Stimulated activated CD8-positive, alpha-beta memory T cell treated with anti-CD3 and anti-CD28 coated beads, Interleukin-7, amount 100 ng/mL, for 4 hours (primary cell): Measurements from ENCODE around the gene HMOX1.
"Not testable (repeated sequence)": the region's sequence is repeated elsewhere in the genome, so short reads cannot be mapped to it uniquely, and the experiment has no call there.

Source experiments
- DNase-seq, 2 donors: peaks; one replicate each; pipeline ENCODE4 v3.0.0-alpha.2; 2020; ENCODE audit warnings: low read depth in 2 of 2

HMOX1 gene

GRCh38 chr22:35350539-35351503 is 30.1 kb upstream of the HMOX1 start:
- peak; percentile 66 to 79 for DNase-seq

DNA sequence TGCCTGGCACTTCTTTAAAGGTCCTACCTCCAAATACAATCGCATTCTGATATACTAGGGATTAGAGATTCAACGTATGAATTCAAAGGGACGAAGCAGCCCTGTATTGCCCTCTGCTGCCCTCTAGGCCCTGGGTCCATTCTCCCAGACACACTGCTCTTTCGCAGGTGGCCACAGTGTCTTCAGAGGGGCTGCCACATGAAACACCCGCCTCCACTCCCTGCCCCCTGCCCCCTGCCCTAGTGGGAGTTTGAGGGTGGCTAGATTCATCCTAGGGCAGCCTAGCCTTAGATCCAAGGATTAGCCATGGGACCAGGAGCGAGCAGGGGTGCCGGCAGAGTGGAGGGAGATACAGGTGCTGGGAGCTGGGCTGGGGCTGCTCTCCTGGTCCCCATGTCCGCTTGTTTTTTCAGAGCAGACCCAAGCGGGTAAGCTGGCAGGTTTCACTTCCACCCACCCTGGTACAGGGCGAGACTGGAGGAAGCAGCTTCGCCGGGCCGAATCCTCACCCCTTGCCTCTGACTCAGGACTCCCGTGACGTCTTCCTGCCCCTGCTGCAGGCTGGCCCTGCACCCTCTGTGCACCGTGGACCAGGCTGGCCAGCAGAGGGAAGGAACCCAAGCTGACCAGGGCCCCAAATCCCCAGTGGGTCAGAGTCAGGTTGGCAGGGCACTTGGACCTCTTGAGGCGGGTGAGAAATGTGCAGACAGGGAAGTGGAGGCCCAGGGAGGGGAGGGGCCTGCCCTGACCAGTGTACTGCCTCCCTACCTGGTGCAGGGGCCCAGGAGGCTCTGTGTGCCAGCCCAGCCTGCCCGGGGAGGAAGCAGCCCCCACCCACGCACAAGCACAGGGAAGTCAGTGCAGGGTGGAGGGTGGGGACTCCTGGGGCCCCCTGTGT is 28.4 kb upstream of the HMOX1 start:
- DNase-seq: peak; percentile 21 to 48

DNA sequence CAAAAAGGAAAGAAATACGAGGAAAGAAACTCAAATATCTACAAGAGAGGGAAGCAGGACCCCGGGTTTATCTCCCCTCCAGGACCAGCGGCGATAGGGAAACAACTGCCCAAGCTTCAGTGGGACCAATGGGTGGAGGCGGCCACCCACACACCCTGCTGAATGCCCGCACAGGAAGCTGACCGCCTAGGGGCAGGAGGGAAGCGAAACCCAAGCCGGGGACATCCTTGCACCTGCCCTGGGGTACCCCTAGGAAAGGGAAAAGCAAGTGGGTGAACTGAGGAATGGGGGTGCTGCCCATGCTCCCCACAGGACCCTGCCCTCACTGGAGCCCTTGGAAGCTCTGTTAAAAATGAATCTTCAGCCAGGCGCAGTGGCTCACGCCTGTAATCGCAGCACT is 27.6 kb upstream of the HMOX1 start:
- no peak for DNase-seq

DNA sequence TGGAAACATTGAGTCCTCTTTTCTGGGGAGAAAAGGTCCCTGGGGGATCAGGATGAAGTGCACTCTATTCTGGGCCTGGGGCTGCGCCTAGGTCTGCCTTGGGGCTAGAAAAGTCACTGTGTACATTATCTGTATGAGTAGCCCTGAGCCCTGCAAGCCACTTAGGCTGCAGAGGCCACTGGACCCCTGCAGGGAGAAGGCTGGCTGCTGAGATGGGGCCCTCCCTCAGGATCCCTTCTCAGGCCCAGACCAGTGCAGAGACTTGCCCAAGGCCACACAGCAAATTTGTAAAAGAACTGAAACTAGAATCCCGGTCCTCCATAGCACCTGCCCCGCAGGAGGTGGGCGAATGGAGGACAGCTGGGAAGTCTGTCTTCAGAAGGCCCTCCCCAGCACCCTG is 26.8 kb upstream of the HMOX1 start:
- DNase-seq: no peak

DNA sequence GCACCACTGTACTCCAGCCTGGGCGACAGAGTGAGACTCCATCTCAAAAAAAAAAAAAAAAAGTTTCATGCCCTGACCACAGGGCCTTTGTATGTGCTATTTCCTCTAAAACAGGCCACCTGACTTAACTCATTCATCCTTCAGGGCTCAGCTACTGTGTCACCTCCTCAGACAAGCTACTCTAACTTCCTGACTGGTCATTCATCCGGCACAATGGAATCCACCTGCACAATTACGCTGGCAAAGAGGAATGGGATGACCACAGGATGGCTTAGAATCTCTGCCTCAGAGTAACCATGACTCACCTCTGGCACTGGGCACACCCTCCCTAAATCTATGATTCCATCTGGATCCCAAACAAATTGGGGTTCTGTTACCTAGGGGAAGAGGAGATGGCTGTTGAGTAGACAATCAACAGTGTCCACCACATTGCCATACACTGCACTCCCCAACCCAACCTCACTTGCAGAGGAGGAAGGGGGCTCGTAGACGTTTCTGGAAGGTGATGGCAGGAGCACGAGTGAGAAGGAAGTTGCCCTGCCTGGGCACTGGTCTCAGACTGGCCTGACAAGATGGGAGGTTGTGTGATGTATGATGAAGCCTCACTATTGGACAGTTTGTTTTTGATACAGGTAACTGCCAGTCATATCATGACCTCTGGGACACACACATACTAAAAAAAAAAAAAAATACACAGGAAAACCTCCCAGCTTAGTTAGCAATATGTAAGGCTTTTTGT is 22.8 kb upstream of the HMOX1 start:
- DNase-seq: no peak

- no peak for DNase-seq
Observed at GRCh38 chr22:35359380-35360065, 21.4 kb upstream of the HMOX1 start.

DNA sequence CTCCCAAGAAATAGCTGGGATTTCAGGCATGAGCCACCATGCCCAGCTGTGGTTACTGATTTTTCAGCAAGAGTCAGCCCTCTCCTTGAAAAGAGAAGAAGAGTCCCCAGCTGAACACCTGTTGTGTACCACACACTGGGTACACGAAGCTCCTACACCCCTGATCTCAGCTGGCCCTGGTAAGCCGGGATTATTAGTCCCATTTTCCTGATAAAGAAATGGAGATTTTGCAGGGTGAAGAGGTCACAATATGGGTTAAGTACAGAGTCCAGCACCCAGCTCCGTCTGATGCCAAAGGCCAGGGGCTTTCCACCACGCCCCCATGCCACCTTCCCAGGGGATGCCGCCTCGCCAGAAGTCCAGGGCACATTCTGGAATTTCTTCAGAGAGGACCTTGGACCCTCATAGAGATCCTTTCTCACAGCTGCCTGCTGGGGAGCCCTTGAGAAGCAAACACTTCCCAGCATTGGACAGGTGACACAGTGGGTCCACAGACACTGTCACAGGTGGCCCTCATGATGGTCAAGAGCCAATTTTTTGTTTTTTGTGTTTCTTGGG is 19.8 kb upstream of the HMOX1 start:
- no peak for DNase-seq

- DNase-seq: no peak
Observed at GRCh38 chr22:35363566-35364086, 17.3 kb upstream of the HMOX1 start.

GRCh38 chr22:35364230-35364629 is 16.7 kb upstream of the HMOX1 start:
- DNase-seq: not testable (repeated sequence)

- DNase-seq: no peak
Observed at GRCh38 chr22:35367331-35367886, 13.5 kb upstream of the HMOX1 start.

DNA sequence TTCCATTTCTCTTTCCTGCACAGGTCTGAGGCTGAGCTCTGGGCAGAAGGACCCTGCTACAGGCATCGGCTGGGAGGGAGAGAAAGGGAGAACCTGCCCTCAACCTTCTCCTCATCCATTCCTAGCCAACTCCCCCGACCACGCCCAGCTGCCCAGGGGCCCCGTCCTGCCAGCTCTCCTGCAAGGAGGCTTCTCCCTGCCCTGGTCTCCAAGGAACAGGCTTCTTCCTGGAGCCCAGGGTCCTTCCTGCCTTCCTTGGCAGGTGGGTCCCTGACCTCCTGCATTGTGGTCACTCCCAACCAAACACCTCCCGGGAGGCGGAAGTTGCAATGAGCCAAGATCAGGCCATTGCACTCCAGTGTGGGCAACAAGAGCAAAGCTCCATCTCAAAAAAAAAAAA is 12.5 kb upstream of the HMOX1 start:
- no peak for DNase-seq

DNA sequence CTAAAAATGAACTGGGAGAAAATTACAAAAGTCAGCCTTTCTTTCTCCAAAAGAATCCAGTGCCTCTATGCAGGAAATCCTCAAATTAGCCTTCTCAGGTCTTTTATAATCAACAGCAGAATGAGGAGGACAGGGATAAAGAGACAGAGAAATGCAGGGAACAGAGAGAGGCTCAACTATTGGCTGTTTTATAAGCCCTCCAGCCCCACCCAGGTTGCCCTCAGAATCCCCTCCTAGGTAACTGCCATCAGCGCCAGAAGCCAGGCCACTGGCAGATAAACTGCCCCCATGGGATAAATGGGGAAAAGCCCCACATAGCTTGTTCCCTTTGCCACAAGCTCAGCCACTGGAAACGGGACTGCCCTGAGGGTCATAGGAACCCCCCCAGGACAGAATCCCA is 10.9 kb upstream of the HMOX1 start:
- DNase-seq: no peak

- DNase-seq: no peak
Observed at GRCh38 chr22:35373781-35374180, 7.1 kb upstream of the HMOX1 start.

DNA sequence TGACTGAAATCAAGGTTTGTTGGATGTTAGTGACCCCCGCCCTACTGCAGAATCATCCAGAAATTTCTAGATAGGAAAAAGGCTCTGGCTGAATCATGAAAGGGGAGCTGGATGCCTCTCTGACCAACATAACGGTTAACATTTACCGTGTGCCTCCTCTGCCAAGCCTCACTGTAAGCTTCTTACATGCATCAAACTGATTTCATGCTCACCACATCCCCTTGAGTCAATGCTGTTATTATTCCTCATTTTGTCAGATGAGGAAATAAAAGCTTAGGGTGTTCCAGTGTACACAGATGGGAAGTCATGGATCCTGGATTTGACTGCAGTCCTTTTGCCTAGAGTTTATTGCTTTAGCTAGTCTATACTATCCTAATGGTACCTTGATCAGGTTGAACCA is 5.9 kb upstream of the HMOX1 start:
- no peak for DNase-seq

- no peak for DNase-seq
Observed at GRCh38 chr22:35375526-35375925, 5.4 kb upstream of the HMOX1 start.

DNA sequence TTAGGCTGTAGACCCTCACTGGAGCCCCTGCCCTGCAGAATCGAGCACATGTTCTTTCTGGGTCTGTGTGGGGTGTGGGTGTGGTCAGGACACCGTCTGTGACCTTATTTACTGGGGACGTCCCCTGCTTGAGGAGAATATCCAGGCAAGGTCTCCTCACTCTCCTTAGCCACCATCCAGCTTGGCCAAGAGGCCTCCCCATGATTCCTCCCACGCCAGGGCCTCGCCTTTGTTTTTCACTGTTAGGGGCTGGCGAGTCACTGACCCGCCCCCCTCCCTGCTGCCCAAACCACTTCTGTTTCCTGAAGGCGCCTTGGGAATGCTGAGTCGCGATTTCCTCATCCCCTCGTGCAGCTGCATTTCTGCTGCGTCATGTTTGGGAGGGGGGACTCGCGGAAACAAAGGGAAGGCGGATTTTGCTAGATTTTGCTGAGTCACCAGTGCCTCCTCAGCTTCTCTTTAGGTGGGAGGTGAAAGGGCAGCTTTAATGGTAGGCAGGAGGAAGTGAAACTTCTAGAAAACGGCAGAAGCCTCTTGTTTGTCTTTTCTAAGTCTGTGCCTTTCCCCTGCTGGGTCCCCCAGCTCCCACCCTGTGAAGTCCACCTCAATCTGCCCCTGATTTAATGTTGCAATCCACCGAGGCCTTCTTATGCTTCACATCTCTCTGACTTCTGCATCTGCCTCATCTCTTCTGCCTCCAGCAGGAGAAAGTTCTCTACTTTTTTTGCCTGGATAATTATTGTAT is 4.0 kb upstream of the HMOX1 start:
- DNase-seq: peak; percentile 18 to 32

GRCh38 chr22:35377735-35378134 is 3.2 kb upstream of the HMOX1 start:
- no peak for DNase-seq

DNA sequence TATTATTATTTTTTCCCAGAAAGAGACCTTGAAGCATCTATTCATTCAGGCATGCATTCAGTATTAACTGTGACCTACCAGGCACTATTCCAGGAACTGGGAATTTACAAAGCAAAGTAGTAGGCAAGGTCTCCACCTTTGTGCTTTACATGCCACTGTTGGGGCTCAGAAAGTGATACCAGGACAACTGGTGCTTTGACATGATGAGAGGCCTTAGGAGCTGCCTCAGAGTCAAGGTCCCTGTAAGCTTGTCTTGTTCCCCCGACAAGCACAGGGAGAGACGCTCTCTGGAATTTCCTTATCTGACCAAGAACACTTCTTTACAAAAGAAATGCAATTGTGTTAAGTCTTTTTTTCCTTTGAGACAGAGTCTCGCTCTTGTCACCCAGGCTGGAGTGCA is 2.3 kb upstream of the HMOX1 start:
- DNase-seq: no peak

DNA sequence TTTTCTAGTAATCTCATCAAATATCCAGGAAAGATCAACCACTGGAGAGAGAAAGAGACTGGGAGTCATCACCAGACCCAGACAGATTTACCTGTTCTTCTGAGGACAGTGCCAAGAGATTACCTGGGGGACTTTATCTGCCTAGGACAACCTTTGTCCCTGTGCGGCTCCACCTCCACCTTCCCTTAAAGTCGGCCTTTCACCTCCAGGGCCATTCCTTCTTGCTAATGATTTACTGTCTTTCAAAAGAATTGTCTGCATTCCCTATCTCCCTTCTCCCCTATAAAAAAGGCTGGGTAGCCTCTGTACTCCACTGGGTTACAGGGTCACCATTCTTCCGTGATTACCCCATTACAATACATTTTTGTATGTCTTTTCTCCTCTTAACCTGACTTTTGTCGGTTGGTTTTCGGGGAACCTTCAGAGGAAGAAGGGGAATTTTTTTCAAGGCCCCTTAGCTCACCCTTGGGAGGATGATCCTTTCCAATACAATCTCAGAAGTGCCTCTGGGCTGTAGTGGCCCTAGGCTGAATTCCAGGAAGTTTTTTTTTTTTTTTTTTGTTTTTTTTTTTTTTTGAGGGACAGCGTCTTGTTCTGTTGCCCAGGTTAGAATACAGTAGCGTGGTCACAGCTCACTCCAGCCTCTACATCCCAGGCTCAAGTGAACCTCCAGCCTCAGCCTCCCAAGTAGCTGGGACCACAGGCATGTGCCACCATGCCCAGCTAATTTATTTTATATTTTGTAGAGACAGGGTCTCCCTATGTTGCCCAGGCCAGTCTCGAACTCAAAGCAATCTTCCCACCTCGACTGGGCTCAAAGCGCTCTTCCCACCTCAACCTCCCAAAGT is 1.5 kb upstream of the HMOX1 start:
- DNase-seq: no peak
